HFF-Myc (cell line): ENCODE measurements around the gene C5orf63.
"Not testable (repeated sequence)": the region's sequence is repeated elsewhere in the genome, so short reads cannot be mapped to it uniquely, and the experiment has no call there.

Experiments
- DNase-seq: peaks from one replicate; pipeline ENCODE4 v3.0.0-alpha.2; 2011; ENCODE audit warnings: low read depth; ENCODE audit errors: extremely low read depth
- H3K4me3 ChIP-seq: replicated peaks from 2 replicates; pipeline ENCODE4 v1.5.1; 2011; ENCODE audit warnings: low read depth, mild to moderate bottlenecking, control low read depth, low read length
- CTCF ChIP-seq: IDR thresholded peaks from 2 replicates; pipeline ENCODE4 v1.5.1; 2012; ENCODE audit warnings: mild to moderate bottlenecking, low read depth, low read length, control low read depth; ENCODE audit errors: missing control alignments

C5orf63 gene

GRCh38 chr5:127063257-127063913 is 9.9 kb downstream of the C5orf63 start:
- H3K4me3 ChIP-seq = no peak overlapping the region
- no peak for TF ChIP-seq CTCF

GRCh38 chr5:127061956-127062355 is 11.3 kb downstream of the C5orf63 start:
- no peak for TF ChIP-seq CTCF
- no peak overlapping the region for H3K4me3 ChIP-seq

More at GRCh38 chr5:127063257-127063913, 9.9 kb downstream of the C5orf63 start:
- DNase-seq = no peak

DNA sequence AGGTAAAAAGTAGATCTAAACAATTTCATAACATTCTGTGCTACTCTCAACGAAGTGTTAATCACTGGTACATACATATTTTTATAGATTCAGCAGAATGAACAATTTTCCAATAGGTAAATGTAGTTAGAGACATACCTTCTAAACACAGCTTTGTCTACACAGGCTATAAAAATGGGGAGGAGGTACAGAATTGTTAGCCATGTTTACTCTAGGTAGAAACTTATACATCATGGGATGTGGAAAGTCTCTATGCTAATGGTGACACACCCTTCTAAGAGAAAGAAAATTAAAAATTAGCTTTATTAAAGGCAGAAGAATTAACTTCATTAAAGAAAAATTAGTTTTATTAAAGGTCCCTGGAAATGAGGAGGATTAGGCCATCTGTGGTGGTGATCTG is 11.8 kb downstream of the C5orf63 start:
- no peak overlapping the region for H3K4me3 ChIP-seq
- DNase-seq = no peak
- TF ChIP-seq CTCF = no peak

More at GRCh38 chr5:127061956-127062355, 11.3 kb downstream of the C5orf63 start:
- no peak for DNase-seq

GRCh38 chr5:127060470-127060985 is 12.8 kb downstream of the C5orf63 start:
- DNase-seq = no peak
- H3K4me3 ChIP-seq = no peak overlapping the region
- no peak for TF ChIP-seq CTCF

DNA sequence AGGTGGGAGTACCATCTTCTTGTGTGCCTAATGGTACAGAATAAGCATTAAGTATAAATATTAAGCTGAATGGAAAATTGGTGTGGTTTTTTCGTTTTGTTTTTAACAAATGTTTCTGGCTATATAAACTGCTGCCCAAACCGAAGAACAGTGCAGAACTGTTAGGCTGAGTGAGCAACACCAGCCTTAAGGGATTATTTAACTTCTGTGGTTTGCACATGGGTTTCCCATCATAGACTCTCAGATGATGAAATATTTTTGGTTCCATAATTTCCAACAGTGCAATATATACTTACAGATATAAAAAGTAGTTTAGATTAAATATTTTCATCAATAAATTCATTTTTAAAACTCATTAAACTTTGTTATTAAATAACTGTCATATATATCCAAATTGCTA is 16.4 kb downstream of the C5orf63 start:
- no peak overlapping the region for H3K4me3 ChIP-seq
- TF ChIP-seq CTCF = no peak
- DNase-seq = no peak

DNA sequence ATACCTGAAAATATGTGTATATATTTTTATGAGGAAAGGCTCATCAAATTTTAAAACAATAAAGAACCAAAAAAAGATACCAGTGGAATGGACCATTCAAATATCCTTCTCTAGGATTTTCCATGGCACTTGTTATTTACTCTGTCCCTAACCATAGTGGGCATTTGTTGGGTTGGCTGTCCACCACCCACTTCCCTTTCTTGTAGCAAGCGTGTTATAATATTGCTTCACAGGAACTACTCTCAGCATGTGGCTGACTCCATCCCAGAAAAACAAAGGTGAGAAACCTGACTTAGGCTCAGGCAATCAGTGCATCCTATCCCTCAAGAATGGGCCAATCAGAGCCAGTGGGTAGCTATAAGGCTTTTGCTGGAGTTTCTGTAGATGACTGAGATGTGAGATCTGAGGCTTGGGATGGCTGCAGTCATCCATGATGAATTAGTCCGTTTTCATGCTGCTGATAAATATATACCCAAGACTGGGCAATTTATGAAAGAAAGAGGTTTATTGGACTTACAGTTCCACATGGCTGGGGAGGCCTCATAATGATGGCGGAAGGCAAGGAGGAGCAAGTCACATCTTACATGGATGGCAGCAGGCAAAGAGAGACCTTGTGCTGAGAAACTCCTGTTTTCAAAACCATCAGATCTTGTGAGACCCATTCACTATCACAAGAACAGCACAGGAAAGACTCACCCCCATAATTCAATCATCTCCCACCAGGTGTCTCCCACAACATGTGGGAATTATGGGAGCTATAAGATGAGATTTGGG is 17.2 kb downstream of the C5orf63 start:
- DNase-seq = no peak
- TF ChIP-seq CTCF = no peak

DNA sequence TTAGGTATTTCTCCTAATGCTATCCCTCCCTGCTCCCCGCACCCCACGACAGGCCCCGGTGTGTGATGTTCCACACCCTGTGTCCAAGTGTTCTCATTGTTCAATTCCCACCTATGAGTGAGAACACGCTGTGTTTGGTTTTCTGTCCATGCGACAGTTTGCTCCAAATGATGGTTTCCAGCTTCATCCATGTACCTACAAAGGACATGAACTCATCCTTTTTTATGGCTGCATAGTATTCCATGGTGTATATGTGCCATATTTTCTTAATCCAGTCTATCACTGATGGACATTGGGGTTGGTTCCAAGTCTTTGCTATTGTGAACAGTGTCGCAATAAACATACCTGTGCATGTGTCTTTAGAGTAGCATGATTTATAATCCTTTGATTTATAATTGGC is 19.8 kb downstream of the C5orf63 start:
- H3K4me3 ChIP-seq, DNase-seq: not testable (repeated sequence)

More for the DNA sequence above, 17.2 kb downstream of the C5orf63 start:
- H3K4me3 ChIP-seq = no peak overlapping the region
